GM23338 (cell line): ENCODE measurements around the gene IBTK. TPM values are rescaled to one million over a fixed set of nuclear protein-coding genes. Genes with fewer than 3 reads are reported as not detected.

ENCODE experiments used
- ATAC-seq: fragments of 200-7000 bp; cut with Tn5 transposase; 3 replicates; pipeline ENCODE4 v1.9.1; 2020
- DNase-seq: peaks from one replicate; pipeline ENCODE4 v3.0.0-alpha.2; 2015; ENCODE audit warnings: low spot score
- H2AFZ ChIP-seq: fragments of 200-600 bp; sonication (generic); 2 replicates; pipeline ENCODE4 v1.8.0; 2016; ENCODE audit warnings: antibody characterized with exemption, mild to moderate bottlenecking, moderate library complexity
- H3F3A ChIP-seq: fragments of 200-600 bp; sonication (generic); replicated peaks from 2 replicates; pipeline ENCODE4 v1.8.0; 2017; ENCODE audit warnings: antibody characterized with exemption, mixed run types, low read depth
- H3K27ac ChIP-seq: fragments of 200-600 bp; sonication (generic); 2 replicates; pipeline ENCODE4 v1.6.1; 2016; ENCODE audit warnings: low read depth
- H3K27me3 ChIP-seq: fragments of 200-600 bp; sonication (generic); 2 replicates; pipeline ENCODE4 v1.8.0; 2016; ENCODE audit warnings: mild to moderate bottlenecking, mixed run types, moderate library complexity; ENCODE audit not compliant: insufficient read depth
- H3K36me3 ChIP-seq: fragments of 200-600 bp; sonication (generic); 2 replicates; pipeline ENCODE4 v1.8.0; 2016; ENCODE audit warnings: mild to moderate bottlenecking; ENCODE audit not compliant: insufficient read depth
- H3K4me1 ChIP-seq: fragments of 200-600 bp; sonication (generic); 2 replicates; pipeline ENCODE4 v1.8.0; 2016; ENCODE audit warnings: mild to moderate bottlenecking, moderate library complexity; ENCODE audit not compliant: insufficient read depth
- H3K4me2 ChIP-seq: fragments of 200-600 bp; sonication (generic); 2 replicates; pipeline ENCODE4 v1.7.1; 2017; ENCODE audit warnings: mixed run types
- H3K4me3 ChIP-seq: fragments of 200-600 bp; sonication (generic); 2 replicates; pipeline ENCODE4 v1.6.1; 2016; ENCODE audit warnings: mixed run types
- H3K79me2 ChIP-seq: fragments of 200-600 bp; sonication (generic); replicated peaks from 2 replicates; pipeline ENCODE4 v1.8.0; 2017; ENCODE audit warnings: mild to moderate bottlenecking; ENCODE audit not compliant: insufficient read depth
- H3K9me2 ChIP-seq: fragments of 200-600 bp; sonication (generic); 2 replicates; pipeline ENCODE4 v1.8.0; 2017; ENCODE audit not compliant: insufficient read depth
- H4K20me1 ChIP-seq: fragments of 200-600 bp; sonication (generic); replicated peaks from 2 replicates; pipeline ENCODE4 v1.8.0; 2017; ENCODE audit warnings: mild to moderate bottlenecking; ENCODE audit not compliant: insufficient read depth
- H3K27ac Mint-ChIP-seq: 2 replicates; pipeline ENCODE4 v1.8.0; 2020; ENCODE audit warnings: inconsistent platforms, mild to moderate bottlenecking, moderate library complexity, mixed read lengths
- H3K27me3 Mint-ChIP-seq: 3 replicates; pipeline ENCODE4 v1.8.0; 2022; ENCODE audit warnings: low read depth, mild to moderate bottlenecking, moderate library complexity, mixed read lengths, inconsistent platforms; ENCODE audit not compliant: insufficient read depth, poor library complexity
- H3K36me3 Mint-ChIP-seq: 3 replicates; pipeline ENCODE4 v1.8.0; 2021; ENCODE audit warnings: low read depth, mild to moderate bottlenecking, inconsistent platforms, moderate library complexity, mixed read lengths
- H3K4me1 Mint-ChIP-seq: 3 replicates; pipeline ENCODE4 v1.8.0; 2020; ENCODE audit warnings: mild to moderate bottlenecking, inconsistent platforms, mixed read lengths
- H3K4me3 Mint-ChIP-seq: 3 replicates; pipeline ENCODE4 v1.8.0; 2021; ENCODE audit warnings: moderate library complexity, mild to moderate bottlenecking, inconsistent platforms, mixed read lengths
- H3K9me3 Mint-ChIP-seq: 3 replicates; pipeline ENCODE4 v1.8.0; 2020; ENCODE audit warnings: moderate library complexity, mild to moderate bottlenecking, inconsistent platforms, mixed read lengths
- CREB1 ChIP-seq: fragments of 250-450 bp; sonication (Bioruptor Pico); IDR thresholded peaks from 2 replicates; pipeline ENCODE4 v1.5.0; 2020; ENCODE audit warnings: low read depth, mild to moderate bottlenecking, moderate library complexity
- CTCF ChIP-seq, 2 experiments: fragments of 200-600 bp in 1 of 2; sonication (generic) in 1 of 2; conservative IDR thresholded peaks; 2 replicates each; pipeline versions ENCODE4 v1.5.1 to v1.6.1; 2016 to 2017; ENCODE audit warnings: antibody characterized with exemption in 2 of 2, low read depth in 2 of 2, mild to moderate bottlenecking in 2 of 2, moderate library complexity in 1 of 2
- ETS1 ChIP-seq: IDR thresholded peaks from 2 replicates; pipeline ENCODE4 v1.6.1; 2016; ENCODE audit warnings: antibody characterized with exemption
- EZH2phosphoT487 ChIP-seq: fragments of 200-600 bp; sonication (generic); IDR thresholded peaks from one replicate; pipeline ENCODE4 v1.8.1; 2018; ENCODE audit warnings: antibody characterized with exemption; ENCODE audit not compliant: unreplicated experiment
- JUNB ChIP-seq: IDR thresholded peaks from one replicate; pipeline ENCODE4 v1.6.1; 2016; ENCODE audit warnings: antibody characterized with exemption; ENCODE audit not compliant: unreplicated experiment
- NANOG ChIP-seq: IDR thresholded peaks from 2 replicates; pipeline ENCODE4 v1.6.1; 2016; ENCODE audit warnings: antibody characterized with exemption, borderline replicate concordance
- POLR2AphosphoS5 ChIP-seq: IDR thresholded peaks from 2 replicates; pipeline ENCODE4 v1.6.1; 2016; ENCODE audit warnings: antibody characterized with exemption, low read depth
- REST ChIP-seq: IDR thresholded peaks from one replicate; pipeline ENCODE4 v1.6.1; 2018; ENCODE audit warnings: antibody characterized with exemption; ENCODE audit not compliant: unreplicated experiment
- STAT1 ChIP-seq: IDR thresholded peaks from one replicate; pipeline ENCODE4 v1.6.1; 2016; ENCODE audit warnings: antibody characterized with exemption; ENCODE audit not compliant: unreplicated experiment
- ZNF114 ChIP-seq: fragments of 250-450 bp; sonication (Bioruptor Pico); IDR thresholded peaks from 2 replicates; pipeline ENCODE4 v1.5.0; 2020; ENCODE audit warnings: mild to moderate bottlenecking, moderate library complexity
- ZNF331 ChIP-seq: fragments of 250-450 bp; sonication (Bioruptor Pico); IDR thresholded peaks from 2 replicates; pipeline ENCODE4 v1.5.0; 2020; ENCODE audit warnings: low read depth, mild to moderate bottlenecking, moderate library complexity
- ZNF462 ChIP-seq: fragments of 250-450 bp; sonication (Bioruptor Pico); IDR thresholded peaks from 2 replicates; pipeline ENCODE4 v1.5.0; 2020; ENCODE audit warnings: mild to moderate bottlenecking, moderate library complexity
- polyA plus RNA-seq: library from polyadenylated mRNA; unstranded; fragments of >200 nt; fragmentation: Nextera tagmentation; extraction: Ambion mirVana; gene quantifications from 2 replicates; pipeline ENCODE4 v1.2.1, GENCODE V29; 2016
- total RNA-seq: library from RNA; depleted of rRNA; stranded (reverse); fragments of >200 nt; shearing (Covaris generic); gene quantifications from 2 replicates; pipeline ENCODE4 v1.2.3, GENCODE V29; 2014

Gene IBTK
- total and polyA plus RNA-seq, 2 experiments from 2014 or later: 16.0 to 28.7 TPM

- no peak for TF ChIP-seq JUNB
Measured at GRCh38 chr6:82144852-82145340, 102.6 kb downstream of the IBTK start (continued).

GRCh38 chr6:82144007-82144851 lies 103.3 kb downstream of the IBTK start:
- ATAC-seq: no peak
- Histone ChIP-seq H3K4me3 (no peak overlapping the region), H3K4me2 (no peak overlapping the region)
- TF ChIP-seq STAT1 (no peak), POLR2AphosphoS5 (no peak), NANOG (no peak), CTCF (conservative IDR thresholded peaks at IDR 0.05; ENCODE audit: low read depth in 2 of 2) (no peak), ZNF462 (no peak), REST (no peak), ZNF331 (CRISPR knock-in tag) (no peak), CREB1 (no peak), ETS1 (no peak), ZNF114 (no peak), EZH2phosphoT487 (no peak)

More at GRCh38 chr6:82144007-82144851, 103.3 kb downstream of the IBTK start:
- H3K27me3 ChIP-seq: no peaks in the 10 kb centered on the region
- H3K9me3 Mint-ChIP-seq: no peaks in the 10 kb centered on the region
- peaks cover 3% of the 10 kb centered on the region for H3K27me3 Mint-ChIP-seq
- H3K4me3 Mint-ChIP-seq: no peak overlapping the region
- peak overlapping the region; percentile 13; the same call in 1 of the 2 replicates for H3K27ac Mint-ChIP-seq
- no peaks in the 10 kb centered on the region for H3K79me2 ChIP-seq
- H3K36me3 Mint-ChIP-seq: no peaks in the 10 kb centered on the region
- no peak for DNase-seq
- no peak overlapping the region for H3K27ac ChIP-seq
- H3F3A ChIP-seq: no peaks in the 10 kb centered on the region
- no peaks in the 10 kb centered on the region for H3K4me1 ChIP-seq
- no peaks in the 10 kb centered on the region for H3K9me2 ChIP-seq
- peaks cover 3% of the 10 kb centered on the region; the same call in 2 of the 3 replicates for H3K4me1 Mint-ChIP-seq
- no peaks in the 10 kb centered on the region for H3K36me3 ChIP-seq
- no peaks in the 10 kb centered on the region for H4K20me1 ChIP-seq
- H2AFZ ChIP-seq: no peak overlapping the region; the same call in 1 of the 2 replicates
